Amniotic epithelial cell (primary cell): ENCODE results near the gene MRGPRE.

Experiments
- DNase-seq: peaks from one replicate; pipeline ENCODE4 v3.0.0-alpha.2; 2010; ENCODE audit warnings: low read depth

The MRGPRE gene

DNA sequence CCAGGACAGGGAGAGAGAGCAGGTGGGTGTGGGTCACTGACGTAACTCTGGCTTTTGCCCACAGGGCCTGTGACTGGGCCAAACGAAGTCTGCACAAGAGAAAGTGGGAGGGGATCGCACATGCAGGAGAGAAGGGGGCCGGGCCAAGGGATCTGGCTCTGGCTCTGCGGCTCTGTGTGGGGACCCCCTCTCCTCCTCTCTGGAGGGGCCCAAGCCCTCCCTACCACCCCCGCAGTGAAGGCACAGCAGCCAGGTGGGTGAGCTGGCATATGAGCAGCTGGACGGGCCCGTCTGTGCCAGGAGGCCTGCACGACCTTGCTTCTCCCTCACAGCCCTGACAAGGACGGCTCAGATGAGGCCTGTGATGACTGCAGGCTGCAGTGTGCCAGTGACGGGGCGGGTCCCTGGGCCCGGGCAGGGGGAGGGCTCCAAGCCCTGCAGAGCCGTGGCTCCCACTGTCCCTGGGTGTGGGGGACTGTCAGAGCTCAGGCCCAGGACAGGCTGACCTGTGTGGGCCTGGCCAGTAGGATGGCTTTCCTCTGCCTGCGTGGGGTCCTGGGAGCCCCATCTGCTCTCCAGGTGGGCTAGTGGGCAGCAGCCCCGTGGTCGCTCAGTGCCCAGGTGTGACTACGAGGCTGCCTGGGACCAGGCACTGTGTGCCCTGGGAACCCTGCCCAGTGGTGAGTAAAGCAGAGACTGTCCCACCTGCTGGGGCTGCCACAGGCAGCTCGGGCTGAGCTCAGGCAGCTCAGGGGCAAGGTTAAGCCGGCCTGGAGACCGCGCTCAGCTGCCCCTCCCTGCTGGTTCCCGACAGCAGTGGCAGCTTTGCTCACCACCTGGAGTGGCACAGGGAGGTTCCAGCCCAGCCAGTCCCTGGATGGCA, 35.8 kb downstream of the MRGPRE start:
- no peak for DNase-seq

DNA sequence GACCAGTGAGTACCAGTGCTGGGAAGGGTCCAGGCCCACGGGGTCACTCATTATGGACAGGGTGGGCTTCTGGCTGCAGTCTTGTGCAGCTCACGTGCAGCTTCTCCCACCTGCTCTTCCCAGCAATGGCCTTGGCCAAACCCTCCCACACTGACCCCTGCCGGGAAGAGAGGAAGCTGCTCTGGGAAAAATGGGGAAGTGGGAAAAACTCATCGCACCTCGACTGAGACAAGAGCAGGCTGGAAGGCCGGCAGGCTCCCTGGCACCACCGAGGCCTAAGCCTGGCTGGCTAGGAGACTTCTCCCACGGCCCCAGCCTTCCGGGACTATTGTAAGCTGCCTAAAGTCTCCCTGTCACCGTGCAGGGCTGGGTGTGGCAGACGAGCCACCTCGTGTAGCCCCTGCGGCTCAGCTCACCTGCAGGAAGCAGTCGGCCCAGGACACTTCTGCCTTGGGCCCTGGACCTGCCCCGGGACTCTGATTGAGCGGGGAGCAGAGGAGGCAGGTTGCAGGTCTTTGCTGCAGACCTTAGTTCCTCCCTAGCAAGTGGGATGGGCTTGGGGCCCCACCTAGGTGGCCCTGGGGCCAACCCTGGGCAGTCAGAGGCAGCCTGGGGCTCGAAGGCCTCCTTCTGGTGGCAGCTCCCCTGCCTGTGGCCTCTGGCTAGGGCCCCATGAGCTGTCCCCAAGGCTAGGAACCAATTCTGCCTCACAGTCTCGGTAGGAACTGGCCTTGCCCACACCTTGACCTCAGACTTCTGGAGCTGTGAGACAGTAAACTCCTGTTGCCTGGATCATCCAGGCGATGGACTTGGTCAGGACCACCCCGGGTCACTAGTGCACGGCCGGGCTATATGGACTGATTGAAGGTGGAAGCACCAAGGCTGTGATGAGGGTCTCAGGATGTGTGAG, 36.7 kb downstream of the MRGPRE start:
- DNase-seq: peak; percentile 36

DNA sequence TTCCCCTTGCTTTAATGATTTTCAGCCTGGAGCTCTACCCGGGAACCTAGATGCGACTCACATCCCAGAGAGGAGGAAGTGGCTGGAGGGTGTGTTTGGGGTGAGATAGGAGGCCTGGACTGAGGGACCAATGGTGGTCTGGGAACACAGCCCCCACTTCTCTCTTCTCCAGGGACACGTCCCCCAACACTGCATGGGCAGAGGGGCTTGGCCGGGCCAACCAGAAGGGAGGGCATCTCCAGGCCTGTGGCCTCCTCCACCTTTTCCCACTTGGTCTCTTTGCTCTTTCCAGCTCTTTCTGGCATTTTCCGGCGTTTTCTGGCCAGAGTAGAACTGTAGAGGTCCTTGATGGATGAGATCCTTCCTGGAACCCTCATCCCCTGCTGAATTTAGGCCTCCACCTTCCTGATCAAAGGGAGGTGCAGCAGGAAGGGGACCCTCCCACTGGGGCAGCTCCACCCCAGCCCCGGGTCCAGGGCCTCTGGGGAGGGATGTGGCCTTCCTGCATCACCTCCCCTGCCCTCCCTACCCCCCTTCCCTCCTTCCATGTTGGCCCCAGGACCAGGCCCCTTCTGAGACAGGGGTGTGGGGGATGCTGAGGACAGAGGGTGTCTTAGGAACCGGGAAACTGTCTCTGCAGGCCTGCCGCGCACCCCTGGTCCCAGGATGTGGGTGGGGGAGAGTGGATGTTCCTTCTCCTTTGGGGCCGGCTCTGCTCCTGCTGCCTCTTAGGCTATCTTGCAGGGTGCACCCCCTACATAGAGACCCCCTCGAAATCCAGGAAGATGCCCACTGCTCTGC, 38.0 kb downstream of the MRGPRE start:
- no peak for DNase-seq

DNA sequence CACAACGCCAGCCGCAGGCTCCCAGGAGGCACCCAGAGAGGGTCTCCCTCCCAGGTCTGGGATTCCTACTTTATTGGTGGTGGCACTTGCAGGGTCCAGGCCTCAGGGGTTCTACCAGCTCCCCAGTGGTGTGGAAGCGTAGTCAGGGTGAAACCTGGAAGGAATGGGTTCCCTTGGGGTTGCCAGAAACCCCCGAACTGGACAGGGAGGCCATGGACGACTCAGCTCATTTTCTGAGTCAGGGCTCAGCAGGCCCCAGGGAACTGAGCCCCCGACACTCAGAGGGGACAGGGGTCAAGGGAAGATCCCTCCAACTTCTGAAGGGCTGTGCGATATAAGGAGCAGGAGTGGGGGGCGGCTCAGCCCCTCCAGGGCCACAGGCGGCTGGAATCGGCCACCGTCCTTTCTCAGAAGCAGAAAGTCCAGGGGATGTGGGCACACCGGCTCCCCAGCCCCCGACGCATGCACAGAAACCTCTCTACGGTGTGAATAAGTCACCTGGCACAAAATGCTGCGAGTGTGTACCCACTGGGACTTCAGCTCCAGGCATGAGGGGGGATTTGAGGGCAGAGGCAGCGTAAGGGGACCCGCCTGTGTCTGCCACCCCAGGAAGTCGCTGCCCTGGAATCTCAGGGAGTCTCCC, 38.7 kb downstream of the MRGPRE start:
- no peak for DNase-seq

DNA sequence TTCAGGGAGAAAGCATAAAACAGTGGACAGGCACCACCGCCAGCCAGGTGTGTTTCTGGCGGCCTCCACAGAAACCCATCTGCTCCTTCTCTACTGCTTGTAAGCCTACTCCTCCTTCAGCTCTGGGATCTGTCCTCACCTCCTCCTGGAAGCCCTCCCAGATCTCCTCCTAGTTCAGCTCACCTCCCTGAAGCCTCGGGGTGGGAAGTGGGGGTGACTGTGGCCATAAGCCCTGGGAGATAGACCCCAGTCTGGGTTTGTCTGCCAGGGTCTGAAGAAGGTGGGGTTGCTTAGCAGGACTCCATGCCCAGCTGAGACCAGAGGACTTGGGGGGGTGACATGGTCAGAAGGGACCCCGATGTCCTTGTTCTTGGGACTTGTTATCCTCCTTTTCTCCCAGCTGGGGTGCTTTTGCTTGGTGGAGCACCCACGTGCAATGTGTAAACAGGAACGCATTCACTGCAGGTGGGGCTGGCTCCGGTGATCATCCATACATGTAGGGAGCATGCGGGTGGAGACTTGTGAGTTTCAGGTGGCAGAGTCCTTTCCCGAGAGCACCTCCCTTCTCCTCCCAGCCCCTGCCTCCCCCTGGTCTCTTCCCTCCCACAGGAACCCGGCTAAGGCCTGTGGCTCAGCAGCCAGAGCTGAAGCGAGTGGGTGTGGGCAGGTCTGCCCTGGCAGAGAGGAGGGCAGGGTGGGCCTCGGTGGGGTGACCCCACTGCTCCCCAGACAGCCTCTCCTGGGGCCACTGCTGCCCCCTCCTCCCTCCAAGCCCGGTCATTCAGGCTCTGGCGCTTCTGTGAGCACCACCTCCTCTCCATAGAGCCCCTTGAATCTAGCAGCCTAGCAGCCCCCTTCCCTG, 39.5 kb downstream of the MRGPRE start:
- no peak for DNase-seq

DNA sequence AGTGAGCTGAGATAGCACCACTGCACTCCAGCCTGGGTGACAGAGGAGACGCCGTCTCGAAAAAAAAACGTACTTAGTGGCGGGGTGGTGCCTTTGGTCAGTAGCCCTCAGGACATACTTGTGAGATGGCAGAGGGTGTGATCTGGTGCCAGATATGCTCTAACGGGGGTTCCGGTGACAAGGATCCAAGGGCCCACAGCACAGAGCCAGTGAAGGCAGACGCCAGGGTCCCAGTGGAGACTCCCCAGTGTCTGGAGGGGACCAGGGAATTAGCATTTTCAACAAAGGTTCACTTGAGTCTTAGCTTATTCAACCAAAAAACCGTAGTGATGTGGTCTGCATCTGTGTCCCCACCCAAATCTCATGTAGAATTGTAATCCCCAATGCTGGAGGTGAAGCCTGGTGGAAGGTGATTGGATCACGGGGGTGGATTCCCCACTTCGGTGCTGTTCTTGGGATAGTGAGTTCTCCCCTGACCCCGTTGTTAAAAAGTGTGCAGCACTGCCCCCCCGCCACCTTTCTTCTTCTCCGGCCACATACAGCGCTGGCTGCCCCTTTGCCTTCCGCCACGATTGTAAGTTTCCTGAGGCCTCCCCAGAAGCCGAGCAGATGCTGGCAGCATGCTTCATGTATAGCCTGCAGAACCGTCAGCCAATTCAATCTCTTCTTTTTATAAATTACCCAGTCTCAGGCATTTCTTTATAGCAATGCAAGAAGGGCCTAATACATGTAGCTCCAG, 40.5 kb downstream of the MRGPRE start:
- DNase-seq: no peak

DNA sequence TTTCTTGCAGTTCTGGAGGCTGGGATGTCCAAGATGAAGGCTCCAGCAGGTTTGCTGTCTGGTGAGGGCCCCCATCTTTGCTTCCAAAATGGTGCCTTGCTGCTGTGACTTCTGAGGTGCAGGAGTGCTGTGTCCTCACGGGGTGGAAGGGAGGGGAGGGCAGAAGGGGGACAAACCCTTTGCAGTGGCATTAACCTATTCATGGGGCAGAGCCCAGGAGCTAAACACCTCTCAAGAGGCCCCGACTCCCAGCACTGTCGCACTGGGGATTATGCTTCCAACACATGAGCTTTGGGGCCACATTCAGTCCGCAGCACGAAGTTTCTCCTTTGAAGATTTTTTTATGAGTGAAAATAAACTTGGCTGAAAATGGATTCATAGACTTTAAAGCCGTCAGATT, 41.6 kb downstream of the MRGPRE start:
- DNase-seq: no peak

DNA sequence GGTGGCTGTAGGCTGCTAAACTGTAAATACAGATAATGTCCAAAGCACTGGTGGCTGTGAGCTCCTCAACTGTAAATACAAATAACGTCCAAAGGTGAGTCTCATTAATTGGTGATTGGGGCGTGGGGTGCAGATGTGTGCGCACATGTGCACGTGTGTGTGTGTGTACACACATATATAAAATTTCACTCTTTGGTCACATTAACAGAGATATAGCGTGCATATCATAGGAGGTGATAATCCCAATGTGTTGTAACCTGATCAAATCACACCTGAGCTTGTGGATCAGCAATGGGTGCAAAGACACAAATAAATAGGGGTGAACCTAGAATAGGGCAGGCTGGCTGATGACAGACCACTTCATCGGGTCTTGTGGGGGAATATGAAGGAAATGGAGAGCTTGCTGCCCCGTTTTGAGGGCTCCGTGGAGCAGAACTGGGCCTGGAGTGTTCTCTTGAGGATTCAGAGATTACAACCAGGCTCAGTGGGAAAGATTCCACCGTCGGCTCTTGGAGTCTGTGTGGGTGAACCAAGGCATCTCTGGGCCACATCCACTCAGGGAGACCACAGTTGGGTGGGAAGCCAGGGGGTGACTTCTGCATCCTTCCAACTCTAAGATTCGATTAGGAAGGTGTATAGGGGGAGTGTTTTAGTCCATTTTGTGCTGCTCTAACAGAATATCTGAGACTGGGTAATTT, 42.2 kb downstream of the MRGPRE start:
- DNase-seq: no peak

DNA sequence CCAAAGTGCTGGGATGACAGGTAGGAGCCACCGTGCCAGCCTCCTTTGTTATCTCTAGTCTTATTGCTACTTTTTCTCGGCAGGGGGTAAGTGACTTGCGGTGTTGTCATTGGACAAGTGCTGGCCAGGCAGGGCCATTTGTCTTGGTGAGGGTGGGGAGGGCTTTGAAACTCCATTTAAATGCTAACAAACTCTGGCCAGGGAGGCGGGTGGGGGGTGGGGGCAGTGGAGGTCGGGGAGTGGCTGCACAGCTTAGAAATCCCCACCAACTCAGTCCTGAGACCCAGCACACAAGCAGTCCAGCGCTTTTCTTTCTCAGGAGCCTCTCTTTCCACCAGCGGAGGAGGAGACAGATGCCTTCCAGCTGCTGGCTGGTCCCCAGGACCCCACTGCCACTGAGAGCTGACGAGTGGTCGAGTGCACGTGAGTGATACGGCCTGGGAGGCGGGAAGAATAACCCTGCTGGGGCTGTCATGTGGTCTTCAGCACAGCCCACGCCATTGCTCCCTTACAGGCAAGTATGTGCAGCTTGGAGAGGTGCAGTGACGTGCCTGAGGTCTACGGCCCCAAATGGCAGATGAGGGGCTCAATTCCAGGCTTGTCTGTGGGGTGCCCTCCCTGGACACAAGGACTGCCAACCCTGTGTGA, 42.9 kb downstream of the MRGPRE start:
- DNase-seq: no peak

DNA sequence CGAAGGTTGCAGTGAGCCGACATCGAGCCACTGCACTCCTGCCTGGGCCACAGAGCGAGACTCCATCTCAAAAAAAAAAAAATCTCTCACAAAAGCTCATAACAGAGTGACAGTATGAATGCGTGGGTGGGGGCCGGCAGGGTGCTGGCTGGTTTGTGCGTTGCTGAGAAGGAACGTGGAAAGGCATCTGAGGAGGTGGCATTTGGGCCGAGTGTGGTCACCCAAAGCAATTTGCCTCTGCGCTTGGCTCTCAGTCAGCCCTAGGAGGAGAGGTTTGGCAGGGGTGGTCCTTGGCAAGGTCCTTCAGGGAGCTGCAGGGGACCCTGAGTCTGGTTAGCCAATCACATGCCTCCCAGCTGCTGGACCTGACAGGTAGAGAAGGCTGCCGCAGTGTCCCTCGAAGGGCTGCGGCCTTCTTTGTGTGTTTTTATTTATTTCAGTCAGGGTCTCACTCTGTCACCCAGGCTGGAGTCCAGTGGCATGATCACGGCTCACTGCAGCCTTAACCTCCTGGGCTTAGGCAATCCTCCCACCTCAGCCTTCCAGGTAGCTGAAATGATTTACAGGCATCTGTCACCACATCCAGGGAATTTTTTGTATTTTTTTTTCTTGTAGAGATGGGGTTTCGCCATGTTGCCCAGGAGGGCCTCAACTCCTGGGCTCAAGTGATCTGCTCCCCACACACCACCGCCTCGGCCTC, 43.6 kb downstream of the MRGPRE start:
- no peak for DNase-seq

DNA sequence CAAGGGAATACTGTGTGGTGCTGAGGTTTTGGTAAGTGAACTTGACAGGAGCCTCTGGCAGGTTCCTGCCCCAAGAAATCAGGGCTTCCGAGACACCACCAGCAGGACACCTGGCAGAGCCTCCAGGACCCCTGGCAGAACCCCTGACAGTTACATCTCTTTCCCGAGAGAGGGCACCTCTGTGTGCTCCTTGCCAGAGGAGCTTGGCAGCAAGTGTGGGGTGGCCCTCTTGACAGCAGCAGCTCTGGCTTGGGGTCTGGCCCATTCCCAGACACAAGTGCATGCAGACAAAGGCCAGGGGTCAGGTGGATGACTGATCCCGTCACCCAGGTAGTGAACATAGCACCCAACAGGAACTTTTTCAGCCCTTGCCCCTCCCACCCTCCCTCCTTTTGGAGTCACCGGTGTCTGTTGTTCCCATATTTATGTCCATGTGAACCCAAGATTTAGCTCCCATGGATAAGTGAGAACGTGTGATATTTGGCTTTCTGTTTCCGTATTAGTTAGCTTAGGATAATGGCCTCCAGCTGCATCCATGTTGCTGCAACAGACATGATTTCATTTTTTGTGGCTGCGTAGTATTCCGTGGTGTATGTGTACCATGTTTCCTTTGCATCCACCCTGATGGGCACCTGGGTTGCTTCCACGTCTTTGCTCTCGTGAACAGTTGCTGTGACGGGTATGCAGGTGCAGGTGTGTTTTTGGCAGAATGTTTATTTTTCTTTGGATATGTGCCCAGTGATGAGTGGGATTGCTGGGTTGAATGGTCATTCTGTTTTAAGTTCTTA, 45.9 kb downstream of the MRGPRE start:
- DNase-seq: no peak

DNA sequence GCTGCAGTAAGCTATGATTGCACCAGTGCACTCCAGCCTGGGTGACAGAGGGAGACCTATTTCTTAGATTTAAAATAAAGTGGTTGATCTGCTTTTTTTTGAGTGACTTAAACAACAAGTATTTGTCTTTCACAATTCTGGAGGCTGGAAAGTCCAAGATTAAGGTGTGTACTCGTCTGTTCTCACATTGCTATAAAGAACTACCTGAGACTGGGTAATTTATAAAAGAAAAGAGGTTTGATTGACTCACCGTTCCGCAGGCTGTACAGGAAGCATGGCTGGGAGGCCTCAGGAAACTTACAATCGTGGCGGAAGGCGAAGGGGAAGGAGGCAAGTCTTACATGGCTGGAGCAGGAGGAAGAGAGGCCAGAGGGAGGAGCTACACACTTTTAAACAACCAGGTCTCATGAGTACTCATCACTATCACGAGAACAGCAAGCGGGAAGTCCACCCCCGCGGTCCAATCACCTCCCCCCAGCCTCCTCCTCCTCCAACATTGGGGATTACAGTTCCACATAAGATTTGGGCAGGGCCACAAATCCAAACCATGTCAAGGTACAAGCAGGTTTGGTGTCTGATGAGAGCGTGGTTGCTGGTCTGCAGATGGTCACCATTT, 47.4 kb downstream of the MRGPRE start:
- no peak for DNase-seq

DNA sequence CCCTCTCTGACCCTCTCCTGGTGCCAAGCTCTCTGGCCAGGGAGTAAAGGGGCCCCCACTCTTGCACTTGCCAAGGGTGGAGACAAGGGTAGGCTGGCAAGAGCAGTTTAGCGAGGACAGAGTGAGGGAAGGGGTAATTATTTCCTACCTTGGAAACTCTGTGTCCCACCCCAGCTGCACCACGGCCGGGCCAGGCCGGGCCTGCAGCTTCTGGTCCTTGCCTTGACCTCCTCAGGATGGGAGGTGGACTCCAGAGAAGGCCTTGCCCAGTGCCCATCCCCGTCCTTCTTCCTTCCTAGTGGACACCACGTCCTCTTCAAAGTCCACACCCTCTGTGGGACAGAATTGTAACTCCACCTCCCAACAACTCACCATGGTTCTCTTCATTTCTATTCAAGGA, 48.7 kb downstream of the MRGPRE start:
- DNase-seq: no peak

DNA sequence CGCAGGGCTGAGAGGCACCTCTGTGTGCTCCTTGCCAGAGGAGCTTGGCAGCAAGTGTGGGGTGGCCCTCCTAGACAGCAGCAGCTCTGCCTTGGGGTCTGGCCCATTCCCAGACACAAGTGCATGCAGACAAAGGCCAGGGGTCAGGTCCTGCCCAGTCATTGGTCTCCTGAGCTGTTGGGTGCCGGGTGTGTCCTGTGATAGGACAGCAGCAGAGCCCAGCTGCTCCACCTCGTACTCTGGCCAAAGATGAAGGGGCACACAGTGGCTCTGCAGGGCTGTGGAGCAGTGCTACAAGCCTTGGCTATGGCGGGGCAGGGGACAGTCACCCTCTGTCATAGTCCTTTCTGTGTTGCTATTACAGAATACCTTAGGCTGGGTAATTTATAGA, 49.8 kb downstream of the MRGPRE start:
- no peak for DNase-seq

DNA sequence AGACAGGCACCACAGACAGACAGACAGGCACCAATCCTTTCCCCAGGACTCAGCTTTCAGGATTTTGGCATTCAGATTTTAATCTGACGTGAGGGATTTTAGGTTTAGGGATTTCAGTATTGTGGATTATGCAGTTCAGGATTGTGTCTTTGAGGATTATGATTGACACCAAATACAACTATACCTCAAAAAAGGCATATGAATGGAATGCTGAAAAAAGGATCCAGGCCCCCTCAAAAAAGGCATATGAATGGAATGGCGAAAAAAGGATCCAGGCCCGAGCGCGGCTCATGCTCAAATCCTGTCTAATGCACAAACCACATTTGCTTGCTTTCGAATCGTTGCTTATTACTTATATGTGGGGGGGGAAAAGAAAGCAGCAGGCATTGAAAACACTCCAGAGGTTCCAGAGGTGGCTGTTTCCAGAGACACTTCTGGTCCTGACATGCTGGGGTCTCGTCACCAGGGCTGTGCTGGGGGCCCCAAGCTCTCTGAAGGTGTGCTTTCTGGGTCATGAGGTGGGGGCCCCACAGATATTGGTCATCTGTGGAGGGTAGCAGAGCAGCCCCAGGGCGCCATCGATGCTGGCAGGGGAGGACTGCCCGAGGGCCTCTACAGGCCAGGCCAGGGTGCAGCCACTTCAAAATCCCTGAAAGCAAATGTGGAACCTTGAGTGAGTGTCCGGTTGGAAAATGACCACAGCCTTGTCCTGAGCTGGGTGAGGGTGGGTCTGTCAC, 50.3 kb downstream of the MRGPRE start:
- DNase-seq: no peak

DNA sequence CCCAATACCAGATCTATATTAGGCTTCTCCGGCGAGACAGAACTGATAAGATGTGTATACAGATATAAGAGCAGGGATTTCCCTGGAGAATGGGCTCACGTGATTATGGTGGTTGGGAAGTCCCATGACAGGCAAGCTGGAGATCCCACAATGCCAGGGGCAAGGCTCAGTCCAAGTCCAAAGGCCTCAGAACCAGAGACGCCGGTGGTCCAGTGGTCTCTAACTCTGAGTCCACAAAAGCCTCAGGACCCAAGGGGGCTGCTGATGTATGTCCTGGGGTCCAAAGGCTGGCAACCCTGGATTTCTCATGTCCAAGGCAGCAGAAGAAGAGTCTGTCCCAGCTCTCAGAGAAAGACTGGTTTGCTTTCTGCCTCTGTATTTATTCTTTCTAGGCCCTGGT, 51.3 kb downstream of the MRGPRE start:
- no peak for DNase-seq
